Body of pancreas (tissue), 4 donors: ENCODE data around the gene RGS14. TPM values are rescaled to one million over a fixed set of nuclear protein-coding genes. Genes with fewer than 3 reads are reported as not detected.
A peak's percentile ranks its signal among the peaks of the same experiment; 100 is the strongest.

Experiments
- ATAC-seq: fragments of 150-250 bp; one replicate; pipeline ENCODE4 v1.9.1; 2016
- DNase-seq, 4 donors: peaks; one replicate each; pipeline ENCODE4 v3.0.0-alpha.2; 2019
- H3K27ac ChIP-seq, 4 donors: fragments of 200-600 bp; sonication (generic); 1 replicate in 3 of 4; 2 replicates in 1 of 4; pipeline versions ENCODE4 v1.5.1 to v1.6.1; 2016 to 2019; ENCODE audit warnings: mild to moderate bottlenecking in 1 of 4, mixed read lengths in 1 of 4, moderate library complexity in 1 of 4
- H3K27me3 ChIP-seq, 2 donors: fragments of 200-600 bp; sonication (generic); one replicate each; pipeline ENCODE4 v1.6.0; 2016; ENCODE audit warnings: mild to moderate bottlenecking in 1 of 2
- H3K36me3 ChIP-seq, 2 donors: fragments of 200-600 bp; sonication (generic); replicated peaks in 1 of 2; 2 replicates each; pipeline ENCODE4 v1.5.1; 2016; ENCODE audit warnings: low read depth in 2 of 2; ENCODE audit not compliant: insufficient read depth in 1 of 2
- H3K4me1 ChIP-seq: fragments of 200-600 bp; sonication (generic); one replicate; pipeline ENCODE4 v1.6.0; 2016
- H3K4me3 ChIP-seq, 2 donors: fragments of 200-600 bp; sonication (generic); 1 replicate in 1 of 2; 2 replicates in 1 of 2; pipeline ENCODE4 v1.5.1; 2016 to 2019
- H3K9me3 ChIP-seq, 3 donors: fragments of 200-600 bp; sonication (generic); 1 replicate in 2 of 3; 2 replicates in 1 of 3; pipeline ENCODE4 v1.5.1; 2016
- CTCF ChIP-seq, 7 experiments: fragments of 450-650 bp in 4 of 7; fragments of 200-600 bp in 3 of 7; sonication (generic) in 3 of 7; IDR thresholded peaks; one replicate each; pipeline ENCODE4 v1.5.1; 2016 to 2019; ENCODE audit warnings: antibody characterized with exemption in 7 of 7
- POLR2A ChIP-seq, 3 donors: fragments of 450-650 bp; IDR thresholded peaks; one replicate each; pipeline ENCODE4 v1.6.1; 2016; ENCODE audit warnings: antibody characterized with exemption in 3 of 3, mild to moderate bottlenecking in 2 of 3
- WGBS, 2 donors: methylation state at CpG; one replicate each; pipeline ENCODE4 v1.1.5; 2017; 5-methylcytosine and 5-hydroxymethylcytosine counted together
- intact Hi-C: fragments of 100-400 bp; cut with DNase I; formaldehyde crosslinking; loops from one replicate; pipeline ENCODE4 v1.15.1; 2023
- total RNA-seq, 2 donors: library from RNA; depleted of rRNA; stranded (reverse); fragments of >200 nt; gene quantifications; one replicate each; pipeline ENCODE4 v1.1.0, GENCODE V29; 2016

Gene RGS14
- total RNA-seq, 2 donors from 2014 or later: 15.0 to 39.2 TPM

- DNase-seq: no peak
- TF ChIP-seq CTCF (IDR thresholded peaks at IDR 0.05) (no peak), POLR2A (IDR thresholded peaks at IDR 0.05) (no peak)
- Histone ChIP-seq H3K9me3 (no peaks in the 10 kb centered on the region), H3K27me3 (peaks cover 0 to 18% of the 10 kb centered on the region in 2 donors), H3K4me3 (no peak within 1 kb of the TSS), H3K4me1 (peaks cover 37% of the 10 kb centered on the region), H3K27ac (no peak within 1 kb of the TSS), H3K36me3 (no peaks in the 10 kb centered on the region)
- WGBS, 2 donors: 12 to 34% methylated on average over 18 to 91 of the region's 92 CpGs
- intact Hi-C loops: loop anchor here (5.0 kb wide), 1 partner anchor 52 kb away; no protein-coding TSS in a partner anchor
- ATAC-seq: no peak
Observed at GRCh38 chr5:177399997-177400868, 42.5 kb downstream of the RGS14 start, which contains the start of gene PFN3. TSS of gene PFN3 (minus strand) at chr5:177400661. CDS start at chr5:177400576, 85 bp downstream.

- DNase-seq: peak; percentile 78 to 85 (median 84)
- 4 to 8% methylated on average over 7 to 48 of the region's 49 CpGs for WGBS, 2 donors
- Histone ChIP-seq H3K4me3 (no peak overlapping the region), H3K9me3 (no peaks in the 10 kb centered on the region), H3K27me3 (peaks cover 0 to 18% of the 10 kb centered on the region in 2 donors), H3K4me1 (peaks cover 37% of the 10 kb centered on the region), H3K27ac (no peak overlapping the region), H3K36me3 (no peaks in the 10 kb centered on the region)
- intact Hi-C loops: no loop called here
- TF ChIP-seq CTCF (IDR thresholded peaks at IDR 0.05) (peak; percentile 18 to 73 (median 58)), POLR2A (IDR thresholded peaks at IDR 0.05) (no peak)
- ATAC-seq: peak; percentile 69
Observed at GRCh38 chr5:177402271-177403043, 44.7 kb downstream of the RGS14 start.

- 1% methylated on average over 60 of the region's 61 CpGs; no CpG with 5 or more reads in 1 of the 2 donors for WGBS, 2 donors
- intact Hi-C loops: no loop called here
- Histone ChIP-seq H3K27ac (no peak overlapping the region), H3K36me3 (no peaks in the 10 kb centered on the region), H3K9me3 (no peaks in the 10 kb centered on the region), H3K4me1 (peaks cover 37% of the 10 kb centered on the region), H3K4me3 (peak overlapping the region in 1 of 2 donors; percentile 22), H3K27me3 (peaks cover 0 to 18% of the 10 kb centered on the region in 2 donors)
- no peak for ATAC-seq
- peak in 3 of 4 donors; percentile 28 to 45 (median 36) for DNase-seq
- TF ChIP-seq CTCF (IDR thresholded peaks at IDR 0.05) (no peak), POLR2A (IDR thresholded peaks at IDR 0.05) (no peak)
Observed at GRCh38 chr5:177403102-177403791, 45.5 kb downstream of the RGS14 start.

- WGBS, 2 donors: 0% methylated on average over 17 to 89 of the region's 93 CpGs
- intact Hi-C loops: no loop called here
- peak overlapping the region in 2 of 4 donors; percentile 5 to 14 for H3K27ac ChIP-seq
Observed at GRCh38 chr5:177403792-177404640, 46.3 kb downstream of the RGS14 start.

More at GRCh38 chr5:177403792-177404640, 46.3 kb downstream of the RGS14 start:
- peak; percentile 89 for ATAC-seq
- peaks cover 0 to 18% of the 10 kb centered on the region in 2 donors for H3K27me3 ChIP-seq
- TF ChIP-seq CTCF (IDR thresholded peaks at IDR 0.05) (peak; percentile 56 to 91 (median 83)), POLR2A (IDR thresholded peaks at IDR 0.05) (peak in 1 of 3 donors; percentile 24)
- H3K9me3 ChIP-seq: no peaks in the 10 kb centered on the region
- peak; percentile 84 to 91 (median 91) for DNase-seq
- peaks cover 37% of the 10 kb centered on the region for H3K4me1 ChIP-seq
- H3K4me3 ChIP-seq: peak overlapping the region; percentile 22 to 38
- no peaks in the 10 kb centered on the region for H3K36me3 ChIP-seq
